Panc1 (cell line): ENCODE measurements around the gene RCL1.

Source experiments
- CTCF ChIP-seq: fragments of 450-650 bp; IDR thresholded peaks from 2 replicates; pipeline ENCODE4 v1.5.1; 2017; ENCODE audit warnings: mild to moderate bottlenecking
- POLR2AphosphoS5 ChIP-seq: IDR thresholded peaks from 2 replicates; pipeline ENCODE4 v1.6.1; 2012; ENCODE audit warnings: mild to moderate bottlenecking, low read depth, low read length, moderate library complexity

GRCh38 chr9:4832786-4833579, 40.2 kb downstream of the RCL1 start:
- no peak for TF ChIP-seq POLR2AphosphoS5
- no peak for TF ChIP-seq CTCF
